Kidney (tissue), 14 donors: Measurements from ENCODE around the gene ROR2. TPM values are rescaled to one million over a fixed set of nuclear protein-coding genes. Genes with fewer than 3 reads are reported as not detected.

ENCODE experiments used
- DNase-seq, 5 donors: peaks; one replicate each; pipeline ENCODE4 v3.0.0-alpha.2; 2013 to 2020
- FAIRE-seq: peaks from 2 replicates; lab custom pipeline; 2012; peaks lifted over from hg19 to GRCh38; lab: Jason Lieb, UNC
- H3K27ac ChIP-seq, 2 donors: one replicate each; pipeline ENCODE4 v1.7.0; 2013; ENCODE audit warnings: low read depth in 2 of 2, low read length in 2 of 2, inconsistent platforms in 1 of 2
- H3K27me3 ChIP-seq: one replicate; pipeline ENCODE4 v1.7.1; 2013; ENCODE audit warnings: low read length, inconsistent platforms; ENCODE audit not compliant: control insufficient read depth, insufficient read depth
- H3K36me3 ChIP-seq, 3 donors: one replicate each; pipeline versions ENCODE4 v1.7.0 to v1.7.1; 2013; ENCODE audit warnings: low read length in 3 of 3, control low read depth in 1 of 3, inconsistent platforms in 1 of 3; ENCODE audit not compliant: insufficient read depth in 3 of 3, control insufficient read depth in 2 of 3
- H3K4me1 ChIP-seq, 3 donors: one replicate each; pipeline versions ENCODE4 v1.7.0 to v1.7.1; 2013; ENCODE audit warnings: low read length in 3 of 3, inconsistent platforms in 1 of 3, low read depth in 1 of 3; ENCODE audit not compliant: control insufficient read depth in 2 of 3, insufficient read depth in 2 of 3
- H3K4me3 ChIP-seq, 3 donors: one replicate each; pipeline versions ENCODE4 v1.7.0 to v1.8.1; 2013; ENCODE audit warnings: low read length in 3 of 3, control low read depth in 1 of 3, inconsistent platforms in 1 of 3
- H3K9ac ChIP-seq, 3 donors: one replicate each; pipeline versions ENCODE4 v1.7.0 to v1.7.1; 2013; ENCODE audit warnings: low read length in 3 of 3, control low read depth in 1 of 3, inconsistent platforms in 1 of 3
- H3K9me3 ChIP-seq, 3 donors: one replicate each; pipeline versions ENCODE4 v1.7.0 to v1.7.1; 2013; ENCODE audit warnings: low read length in 3 of 3, control low read depth in 1 of 3, inconsistent platforms in 1 of 3; ENCODE audit not compliant: control insufficient read depth in 2 of 3, insufficient read depth in 1 of 3
- intact Hi-C: fragments of 100-400 bp; cut with DNase I; formaldehyde crosslinking; loops from one replicate; pipeline ENCODE4 v1.11.1; 2022
- polyA plus RNA-seq: library from polyadenylated mRNA; stranded (reverse); fragments of 350-450 nt; fragmentation: Illumina TruSeq; extraction: RNeasy Lipid Tissue Mini Kit (QIAGEN cat#74804); gene quantifications from one replicate; pipeline ENCODE4 v1.2.3, GENCODE V29; 2014; ENCODE audit warnings: low read depth, low replicate concordance; ENCODE audit not compliant: insufficient read depth
- total RNA-seq: library from RNA; stranded (reverse); fragmentation: NEBNext Ultra II Directional; extraction: Animal tissue kit (Norgen Biotek cat#: 25700); gene quantifications from one replicate; pipeline ENCODE4 v1.2.1, GENCODE V29; 2021
- TF ChIP-seq, protein P1 (sequence below): IDR thresholded peaks from 3 replicates; pipeline ENCODE4 v1.5.1; 2012; ENCODE audit warnings: mild to moderate bottlenecking, moderate library complexity, borderline replicate concordance; ENCODE audit not compliant: insufficient read depth; ENCODE audit errors: extremely low read depth
- donor health status: control.
- donor health status: control.
- donor health status: control.
- donor health status: control.
- donor health status: control.
- donor health status: DM: yes; HTN: yes; CAD: no.
- donor health status: Normal renal cell carcinoma (clear cell type).

ROR2 gene
- total and polyA plus RNA-seq, 2 donors from 2014 or later = 1.5 to 5.7 TPM

DNA sequence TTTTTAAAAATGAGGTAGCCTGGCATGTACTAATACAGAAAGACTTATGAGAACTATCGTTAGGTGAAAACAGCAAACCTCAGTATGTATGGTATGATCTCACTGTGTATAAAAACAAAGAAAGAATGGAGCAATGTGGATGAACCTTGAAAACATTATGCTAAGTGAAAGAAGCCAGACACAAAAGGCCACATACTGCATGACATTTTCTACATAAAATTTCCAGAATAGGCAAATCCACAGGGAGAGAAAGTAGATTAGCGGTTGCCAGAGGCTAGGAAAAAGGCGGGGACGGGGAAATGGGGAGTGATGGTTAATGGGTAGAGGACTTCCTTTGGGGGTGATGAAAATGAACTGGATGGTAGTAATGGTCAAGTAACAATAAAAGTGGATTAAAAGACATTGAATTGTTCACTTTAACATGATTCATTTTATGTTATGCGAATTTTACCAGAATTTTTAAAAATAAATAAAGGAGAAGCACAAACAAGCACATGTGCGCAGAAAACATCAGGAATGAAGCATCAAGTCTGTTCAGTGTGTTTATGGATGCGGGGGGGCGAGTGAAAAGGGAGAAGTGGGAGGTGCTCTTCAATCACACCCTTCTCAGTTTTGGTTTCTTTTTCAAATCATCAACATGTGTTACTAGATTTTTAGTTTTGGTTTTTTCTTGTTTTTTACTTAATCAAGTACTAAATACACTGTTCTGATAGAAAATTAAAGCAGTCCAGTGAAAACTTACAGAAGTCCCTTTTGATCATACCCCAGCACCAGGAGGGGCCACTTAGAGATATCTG lies 16.3 kb downstream of the ROR2 start:
- Histone ChIP-seq H3K9me3 (peaks cover 1 to 26% (median 14%) of the 10 kb centered on the region in 3 donors), H3K27ac (no peak overlapping the region), H3K9ac (no peak overlapping the region), H3K4me3 (no peak overlapping the region), H3K4me1 (no peaks in the 10 kb centered on the region), H3K36me3 (no peaks in the 10 kb centered on the region), H3K27me3 (no peaks in the 10 kb centered on the region)
- DNase-seq = peak in 1 of 5 donors; percentile 16
- intact Hi-C loops = no loop called here
- no peak for FAIRE-seq
- TF ChIP-seq, protein P1, sequence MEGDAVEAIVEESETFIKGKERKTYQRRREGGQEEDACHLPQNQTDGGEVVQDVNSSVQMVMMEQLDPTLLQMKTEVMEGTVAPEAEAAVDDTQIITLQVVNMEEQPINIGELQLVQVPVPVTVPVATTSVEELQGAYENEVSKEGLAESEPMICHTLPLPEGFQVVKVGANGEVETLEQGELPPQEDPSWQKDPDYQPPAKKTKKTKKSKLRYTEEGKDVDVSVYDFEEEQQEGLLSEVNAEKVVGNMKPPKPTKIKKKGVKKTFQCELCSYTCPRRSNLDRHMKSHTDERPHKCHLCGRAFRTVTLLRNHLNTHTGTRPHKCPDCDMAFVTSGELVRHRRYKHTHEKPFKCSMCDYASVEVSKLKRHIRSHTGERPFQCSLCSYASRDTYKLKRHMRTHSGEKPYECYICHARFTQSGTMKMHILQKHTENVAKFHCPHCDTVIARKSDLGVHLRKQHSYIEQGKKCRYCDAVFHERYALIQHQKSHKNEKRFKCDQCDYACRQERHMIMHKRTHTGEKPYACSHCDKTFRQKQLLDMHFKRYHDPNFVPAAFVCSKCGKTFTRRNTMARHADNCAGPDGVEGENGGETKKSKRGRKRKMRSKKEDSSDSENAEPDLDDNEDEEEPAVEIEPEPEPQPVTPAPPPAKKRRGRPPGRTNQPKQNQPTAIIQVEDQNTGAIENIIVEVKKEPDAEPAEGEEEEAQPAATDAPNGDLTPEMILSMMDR = no peak

DNA sequence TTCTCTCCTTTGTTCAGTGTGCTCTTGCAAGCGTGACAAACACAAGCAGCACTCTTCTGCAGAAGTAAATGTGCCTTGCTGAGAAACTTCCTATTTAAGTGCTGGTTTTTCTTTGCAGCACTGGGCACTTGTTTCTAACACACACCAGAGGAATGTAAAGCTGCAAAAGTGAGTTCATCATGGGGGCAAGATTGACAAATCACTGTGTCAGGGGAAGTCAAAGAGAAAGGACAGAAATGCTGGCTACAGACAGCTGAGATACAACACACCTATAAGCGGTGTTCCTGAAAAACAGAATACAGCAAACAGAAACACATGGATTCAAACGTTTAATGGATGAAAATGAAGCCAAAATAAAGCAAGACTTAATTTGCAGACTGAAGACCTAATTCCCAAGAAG lies 19.6 kb downstream of the ROR2 start:
- Histone ChIP-seq H3K9me3 (peaks cover 1 to 26% (median 14%) of the 10 kb centered on the region in 3 donors), H3K4me3 (no peak overlapping the region), H3K9ac (no peak overlapping the region), H3K27ac (no peak overlapping the region), H3K36me3 (no peaks in the 10 kb centered on the region), H3K27me3 (no peaks in the 10 kb centered on the region), H3K4me1 (no peaks in the 10 kb centered on the region)
- DNase-seq (peak in 1 of 5 donors; percentile 9), FAIRE-seq (no peak)
- intact Hi-C loops = no loop called here
- TF ChIP-seq, protein P1 = no peak

DNA sequence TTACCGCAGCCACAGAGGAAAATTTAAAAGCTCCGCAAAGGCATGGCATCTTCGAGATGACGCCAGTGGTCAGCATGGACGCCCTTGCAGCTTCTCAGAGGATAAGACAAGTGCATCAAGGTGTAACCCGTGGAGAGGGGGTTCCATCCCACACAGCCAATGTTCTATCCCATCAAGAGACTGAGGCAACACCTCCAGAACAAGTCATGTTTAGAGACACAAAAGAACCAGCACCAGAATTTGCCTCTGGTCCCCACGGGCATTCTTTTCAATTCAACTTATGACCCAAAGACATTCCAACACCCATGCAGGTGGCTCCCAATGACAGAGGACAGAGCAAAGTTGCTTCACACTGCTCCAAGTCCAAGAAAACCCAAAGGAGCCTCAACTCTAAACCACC lies 20.7 kb downstream of the ROR2 start:
- H3K9me3 ChIP-seq = peaks cover 1 to 26% (median 14%) of the 10 kb centered on the region in 3 donors
- no peak overlapping the region for H3K9ac ChIP-seq
- no peaks in the 10 kb centered on the region for H3K36me3 ChIP-seq
- peak in 1 of 5 donors; percentile 9 for DNase-seq
- TF ChIP-seq, protein P1 = no peak
- no peak for FAIRE-seq
- no peaks in the 10 kb centered on the region for H3K4me1 ChIP-seq
- H3K27ac ChIP-seq = no peak overlapping the region
- H3K27me3 ChIP-seq = no peaks in the 10 kb centered on the region
- intact Hi-C loops = no loop called here
- no peak overlapping the region for H3K4me3 ChIP-seq
